ENCODE measurements around the gene SERPINE2.

DNA sequence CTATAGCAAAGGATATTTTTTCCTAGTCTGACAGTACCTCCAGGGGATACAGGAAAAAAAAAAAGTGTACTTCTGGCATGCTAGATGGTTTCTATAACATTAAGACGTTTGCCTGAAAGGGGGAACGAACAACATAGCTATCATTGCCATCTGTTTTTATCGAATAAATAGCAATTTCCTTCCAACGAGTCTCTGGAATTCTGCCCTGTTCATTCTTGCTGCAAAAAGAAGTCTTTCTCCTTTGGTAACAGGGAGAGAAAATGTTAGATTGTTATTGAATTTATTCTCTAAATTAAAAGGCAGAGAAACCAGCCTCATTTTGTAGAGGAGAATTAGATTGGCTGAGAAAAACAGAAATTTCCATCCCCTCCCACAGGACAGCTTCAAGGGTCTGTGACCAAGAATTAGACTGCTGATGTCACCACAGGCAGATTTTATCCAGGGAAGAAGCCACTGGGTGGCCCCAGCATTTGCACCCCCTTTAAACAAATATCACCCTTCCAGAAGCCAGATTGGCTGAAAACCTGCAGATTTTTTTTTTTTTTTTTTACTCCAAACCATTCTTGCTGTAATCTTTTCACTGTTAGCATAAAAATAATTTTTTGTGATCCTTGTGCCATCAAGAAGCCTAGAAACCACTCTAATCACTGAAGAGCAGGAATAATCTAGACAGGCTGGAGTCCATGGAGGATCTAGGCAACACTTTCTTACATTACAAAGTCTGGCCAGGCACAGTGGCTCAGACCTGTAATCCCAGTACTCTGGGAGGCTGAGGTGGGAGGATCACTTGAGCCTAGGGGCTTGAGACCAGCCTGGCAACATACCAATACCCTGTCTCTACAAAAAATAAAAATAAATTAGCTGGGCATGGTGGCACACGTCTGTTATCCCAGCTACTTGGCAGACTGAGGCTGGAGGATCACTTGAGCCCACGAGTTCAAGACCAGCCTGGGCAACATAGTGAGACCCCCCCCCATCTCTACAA is 106.0 kb downstream of the SERPINE2 start:
- TF ChIP-seq, protein P1, sequence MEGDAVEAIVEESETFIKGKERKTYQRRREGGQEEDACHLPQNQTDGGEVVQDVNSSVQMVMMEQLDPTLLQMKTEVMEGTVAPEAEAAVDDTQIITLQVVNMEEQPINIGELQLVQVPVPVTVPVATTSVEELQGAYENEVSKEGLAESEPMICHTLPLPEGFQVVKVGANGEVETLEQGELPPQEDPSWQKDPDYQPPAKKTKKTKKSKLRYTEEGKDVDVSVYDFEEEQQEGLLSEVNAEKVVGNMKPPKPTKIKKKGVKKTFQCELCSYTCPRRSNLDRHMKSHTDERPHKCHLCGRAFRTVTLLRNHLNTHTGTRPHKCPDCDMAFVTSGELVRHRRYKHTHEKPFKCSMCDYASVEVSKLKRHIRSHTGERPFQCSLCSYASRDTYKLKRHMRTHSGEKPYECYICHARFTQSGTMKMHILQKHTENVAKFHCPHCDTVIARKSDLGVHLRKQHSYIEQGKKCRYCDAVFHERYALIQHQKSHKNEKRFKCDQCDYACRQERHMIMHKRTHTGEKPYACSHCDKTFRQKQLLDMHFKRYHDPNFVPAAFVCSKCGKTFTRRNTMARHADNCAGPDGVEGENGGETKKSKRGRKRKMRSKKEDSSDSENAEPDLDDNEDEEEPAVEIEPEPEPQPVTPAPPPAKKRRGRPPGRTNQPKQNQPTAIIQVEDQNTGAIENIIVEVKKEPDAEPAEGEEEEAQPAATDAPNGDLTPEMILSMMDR (conservative IDR thresholded peaks at IDR 0.05): no peak
- TF ChIP-seq ZFX (IDR thresholded peaks at IDR 0.05): no peak
